Measurements from ENCODE around the gene NMNAT1. TPM values are rescaled to one million over a fixed set of nuclear protein-coding genes. Genes with fewer than 3 reads are reported as not detected.
"Not testable (repeated sequence)": the region's sequence is repeated elsewhere in the genome, so short reads cannot be mapped to it uniquely, and the experiment has no call there.

NMNAT1 gene
- total RNA-seq: 12.6 TPM

DNA sequence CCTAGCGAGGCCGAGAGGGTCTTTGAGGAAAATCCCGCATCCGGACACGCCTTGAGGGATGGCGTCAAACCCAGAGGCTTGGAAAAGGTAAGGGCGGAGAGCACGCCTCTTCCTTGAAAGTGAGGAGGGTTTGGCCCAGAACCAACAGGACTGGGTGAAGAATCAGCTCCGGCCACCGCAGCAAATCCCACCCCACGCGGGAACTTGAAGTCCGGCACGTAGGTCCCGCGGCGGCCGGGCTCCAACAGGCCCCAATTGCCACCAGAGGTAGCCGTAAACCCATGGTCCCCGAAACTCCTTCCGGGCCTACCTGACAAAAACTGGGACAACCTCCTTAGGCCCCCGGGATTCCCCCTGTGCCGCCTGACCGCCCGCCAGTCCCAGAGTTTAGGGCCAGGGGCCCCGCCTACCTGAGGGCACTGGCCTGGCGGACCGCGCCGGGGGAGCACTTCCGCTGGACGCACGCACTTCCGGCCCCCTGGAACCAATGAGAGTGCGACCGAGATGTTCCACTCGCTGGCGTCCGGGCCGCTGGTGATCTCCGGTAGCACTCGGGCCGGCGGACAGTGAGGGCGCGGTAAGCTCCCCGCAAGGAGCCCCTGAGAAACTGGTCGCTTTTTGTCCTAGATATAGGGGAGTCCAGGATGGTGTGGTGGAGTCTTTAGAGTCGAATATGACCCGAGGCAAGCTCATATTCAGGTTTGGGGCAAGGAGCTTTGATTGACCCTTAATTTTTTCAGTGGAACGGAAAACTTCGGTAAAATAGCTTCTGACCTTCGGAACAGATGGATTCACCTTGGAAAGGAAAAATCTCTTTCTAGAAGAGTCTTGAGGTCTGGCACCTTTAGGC is at the start of gene NMNAT1, which contains the start of gene LZIC:
TSS of gene NMNAT1 (plus strand) at position 537 of the 850 bp plus-strand sequence. CDS start 28,599 bp downstream, outside the sequence.
TSS of gene LZIC (minus strand) at position 453 of the 850 bp plus-strand sequence. CDS start 6,772 bp downstream, outside the sequence.
- DNase-seq (ENCODE audit: low spot score): peak; percentile 95

DNA sequence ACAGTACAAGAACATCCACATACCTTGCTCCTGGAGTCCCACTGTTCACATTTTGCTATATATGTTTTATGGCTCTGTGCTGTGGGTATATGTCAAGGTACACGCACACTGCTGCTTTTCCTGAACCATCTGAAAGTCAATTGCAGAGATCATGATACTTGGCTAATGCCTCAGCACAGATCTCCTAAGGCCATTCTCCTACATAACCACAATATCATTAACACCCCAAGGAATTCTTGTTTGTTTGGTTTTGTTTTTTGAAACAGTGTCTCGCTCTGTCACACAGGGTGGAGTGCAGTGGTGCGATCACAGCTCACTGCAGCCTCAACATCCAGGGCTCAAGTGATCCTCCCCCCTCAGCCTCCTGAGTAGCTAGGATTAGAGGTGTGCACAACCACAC is 49.2 kb upstream of the NMNAT1 start:
- DNase-seq (ENCODE audit: low spot score): no peak

DNA sequence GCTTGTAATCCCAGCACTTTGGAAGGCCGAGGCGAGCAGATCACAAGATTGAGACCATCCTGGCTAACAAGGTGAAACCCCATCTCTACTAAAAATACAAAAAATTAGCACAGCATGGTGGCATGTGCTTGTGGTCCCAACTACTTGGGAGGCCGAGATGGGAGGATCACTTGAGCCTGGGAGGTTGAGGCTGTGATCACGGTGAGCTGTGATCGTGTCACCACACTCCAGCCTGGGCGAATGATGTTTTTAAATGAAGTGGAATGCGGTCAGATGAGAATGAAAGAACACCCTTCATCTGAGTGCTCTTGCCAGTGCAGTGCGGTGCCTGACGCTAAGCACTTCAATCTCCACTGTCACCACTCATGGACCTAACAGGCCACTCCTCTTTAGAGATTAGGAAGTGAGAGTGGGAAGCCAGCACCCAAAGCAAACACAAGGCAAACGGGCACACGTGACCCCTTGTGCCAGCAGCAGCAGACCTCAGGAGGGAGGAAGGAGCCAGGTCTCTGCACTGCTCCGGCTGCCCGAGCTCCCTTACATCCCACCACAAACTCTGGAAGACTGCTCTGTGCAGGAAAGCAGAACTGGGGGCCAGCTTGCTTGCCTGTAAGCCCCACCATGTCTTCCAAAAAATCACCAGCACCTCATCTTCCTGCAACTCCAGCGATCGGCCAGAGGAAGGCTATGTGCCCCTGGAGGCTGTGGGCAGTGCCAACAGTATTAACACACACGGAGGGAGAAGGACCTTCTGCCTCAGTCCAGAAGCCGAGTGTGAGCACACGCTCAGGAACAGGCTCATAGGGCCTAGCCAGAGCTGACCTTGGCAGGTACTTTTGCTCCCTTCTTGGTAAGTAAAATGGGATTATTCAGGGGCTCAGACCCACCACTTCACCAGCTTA is 42.9 kb upstream of the NMNAT1 start:
- DNase-seq (ENCODE audit: low spot score): peak; percentile 72

DNA sequence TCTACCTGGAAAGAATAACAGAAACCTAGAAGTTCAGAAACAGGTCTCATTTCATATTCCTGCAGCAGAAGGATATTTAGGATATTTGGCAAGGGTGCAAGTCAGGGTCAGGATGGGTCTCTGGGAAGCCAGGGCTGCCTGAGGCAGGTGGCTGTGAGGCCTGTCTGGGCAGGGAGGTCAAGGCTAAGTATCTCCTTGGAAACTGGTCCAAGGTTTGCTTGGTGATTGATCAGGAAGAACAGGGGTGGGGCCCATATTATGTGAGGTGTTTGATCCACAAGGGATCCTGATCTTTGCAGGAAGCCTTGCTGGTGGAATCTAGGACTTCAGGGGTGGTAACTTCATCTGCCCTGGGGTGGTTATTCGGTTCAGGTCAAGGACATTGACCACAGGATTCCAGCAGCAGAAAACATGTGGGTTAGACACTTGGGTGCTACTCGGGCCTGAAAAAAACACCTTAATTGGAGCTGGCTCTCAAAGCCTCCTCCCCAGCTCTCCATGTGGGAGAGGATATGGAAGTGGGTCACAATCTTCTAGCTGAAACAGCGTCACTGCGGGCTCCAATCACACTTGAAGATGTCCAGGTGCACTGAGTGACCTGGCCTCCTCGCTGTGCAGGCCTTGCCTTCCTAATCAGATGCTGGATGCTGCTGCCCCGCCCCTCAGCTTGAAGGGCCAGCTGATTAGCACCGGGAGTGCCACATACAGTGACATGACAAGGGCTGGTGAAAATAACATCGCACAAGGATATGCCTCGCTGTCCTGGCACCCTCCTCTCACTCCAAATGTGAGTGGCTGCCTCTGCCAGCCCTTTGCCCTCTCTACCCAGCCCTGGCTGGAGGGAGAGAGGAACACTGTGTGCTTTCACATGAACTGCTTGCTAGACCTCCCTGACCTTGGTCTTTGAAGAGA is 41.9 kb upstream of the NMNAT1 start:
- DNase-seq (ENCODE audit: low spot score): no peak

DNA sequence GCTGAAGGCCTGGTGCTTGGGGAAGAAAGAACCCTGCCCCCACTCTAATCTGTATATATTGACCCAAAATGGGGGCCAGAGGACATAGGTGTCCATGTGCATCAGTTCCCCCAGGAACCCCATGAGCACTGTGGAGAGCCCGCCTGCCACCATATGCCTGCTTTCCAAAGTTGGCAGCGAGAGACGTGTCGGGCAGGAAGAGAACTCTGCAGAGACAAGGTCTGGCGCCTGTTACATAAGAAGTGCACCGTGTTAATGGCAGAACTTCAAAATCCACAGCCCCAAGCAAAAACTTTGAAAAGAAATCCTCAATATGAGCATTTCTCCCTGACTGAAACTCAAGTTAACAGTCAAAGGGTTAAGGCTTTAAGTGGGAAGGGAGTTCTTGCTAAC is 41.2 kb upstream of the NMNAT1 start:
- DNase-seq (ENCODE audit: low spot score): no peak

DNA sequence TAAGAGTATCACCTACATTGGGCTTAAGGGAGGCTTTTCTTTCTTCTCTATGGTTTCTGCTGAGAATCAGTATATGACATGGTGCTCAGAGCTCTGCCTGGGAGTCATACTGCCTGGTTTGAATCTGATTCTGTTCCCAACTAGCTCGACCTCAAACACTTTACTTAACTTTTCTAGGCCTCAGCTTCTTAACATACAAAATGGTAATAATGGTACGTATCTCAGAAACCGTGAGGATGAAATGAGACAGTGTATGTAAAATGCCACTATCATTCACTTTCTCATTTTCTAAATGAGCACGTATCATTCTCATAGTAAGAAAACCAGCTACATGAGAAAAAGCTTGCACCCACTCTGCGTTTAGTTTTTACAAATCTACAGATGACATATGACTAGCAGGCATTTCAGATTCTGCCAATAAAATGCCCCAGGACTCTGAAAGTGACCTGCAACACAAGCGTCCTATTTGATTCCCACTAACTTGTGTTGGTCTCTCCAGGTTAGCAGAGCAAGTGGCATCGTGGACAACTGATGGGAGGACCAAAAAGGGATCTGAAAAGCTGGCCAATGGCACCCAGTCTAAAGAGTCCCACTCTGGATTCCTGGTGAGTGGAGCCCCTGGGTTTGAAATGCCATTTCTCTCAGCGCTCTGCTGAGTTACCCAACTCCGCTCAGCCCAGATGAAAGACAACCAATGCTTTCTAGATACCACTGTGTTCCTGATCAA is 39.3 kb upstream of the NMNAT1 start:
- DNase-seq (ENCODE audit: low spot score): no peak

DNA sequence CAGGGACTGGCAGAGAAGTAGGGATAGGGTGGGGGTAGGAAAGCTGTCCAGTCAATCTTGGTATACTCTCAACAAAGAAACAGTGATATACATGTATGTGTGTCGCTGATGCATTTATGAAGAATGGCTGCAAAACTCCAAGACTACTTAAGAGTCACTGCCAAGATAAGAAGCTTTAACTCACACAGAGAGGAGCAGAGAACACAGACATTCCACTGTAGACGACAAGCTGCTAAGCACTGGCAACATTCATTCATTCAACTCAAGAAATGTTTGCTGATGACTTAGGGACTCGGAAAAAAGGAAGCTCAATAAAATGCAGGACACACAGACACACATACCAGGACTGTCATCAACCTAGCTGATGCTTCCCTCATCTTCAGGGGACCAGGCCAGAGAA is 38.7 kb upstream of the NMNAT1 start:
- no peak for DNase-seq (ENCODE audit: low spot score)

DNA sequence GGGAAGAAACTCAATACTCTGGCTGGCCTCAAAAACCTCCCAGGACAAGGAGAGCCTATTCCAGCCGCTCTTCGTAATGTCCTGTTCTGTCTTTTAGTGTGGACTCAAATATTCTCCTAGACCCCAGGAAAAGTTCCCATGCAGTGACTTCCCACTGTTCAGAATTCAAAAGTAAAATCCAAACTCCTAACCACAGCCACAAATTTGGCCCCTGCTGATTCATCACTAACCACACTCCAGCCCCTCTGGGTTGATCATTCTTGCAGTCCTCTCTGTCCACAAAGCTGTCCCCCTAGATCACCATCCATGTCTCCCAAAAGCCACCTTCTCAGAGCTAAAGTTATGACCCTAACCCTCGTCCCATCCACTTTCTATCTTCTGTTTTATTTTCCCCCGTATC is 38.3 kb upstream of the NMNAT1 start:
- no peak for DNase-seq (ENCODE audit: low spot score)

DNA sequence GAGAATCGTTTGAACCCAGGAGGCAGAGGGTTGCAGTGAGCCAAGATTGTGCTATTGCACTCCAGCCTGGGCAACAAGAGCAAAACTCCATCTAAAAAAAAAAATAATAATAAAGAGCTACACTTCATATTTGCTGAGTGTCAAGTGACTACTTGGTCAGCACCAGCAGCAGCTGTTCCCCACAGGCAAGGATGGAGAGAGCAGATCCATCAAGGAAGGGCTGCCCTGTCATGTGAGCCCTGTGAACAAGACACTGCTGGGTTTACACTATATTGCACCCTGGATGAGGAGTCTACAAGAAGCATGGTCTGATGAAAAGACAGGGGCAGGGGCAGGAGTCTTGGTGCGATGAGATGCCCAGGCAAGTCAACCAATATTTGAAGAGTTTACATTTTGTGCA is 36.8 kb upstream of the NMNAT1 start:
- no peak for DNase-seq (ENCODE audit: low spot score)

DNA sequence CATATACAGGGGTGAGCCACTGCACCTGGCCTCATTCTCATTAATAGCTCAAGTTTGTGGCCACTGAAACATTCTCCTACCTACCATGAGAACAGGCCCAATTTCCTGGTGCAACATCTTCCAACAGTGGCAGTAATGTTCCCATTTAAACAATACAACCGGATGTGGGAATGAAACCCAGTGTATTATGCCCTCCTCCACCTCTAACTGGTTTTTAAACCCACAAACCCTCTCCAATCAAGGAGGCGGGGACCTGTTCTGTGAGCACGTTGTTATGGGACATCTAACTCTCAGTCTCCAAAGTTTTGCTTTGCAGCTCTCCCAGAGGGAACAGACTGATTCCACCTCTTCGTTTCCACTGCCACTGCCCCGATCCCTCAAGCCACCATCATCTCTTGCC is 35.8 kb upstream of the NMNAT1 start:
- DNase-seq (ENCODE audit: low spot score): no peak

DNA sequence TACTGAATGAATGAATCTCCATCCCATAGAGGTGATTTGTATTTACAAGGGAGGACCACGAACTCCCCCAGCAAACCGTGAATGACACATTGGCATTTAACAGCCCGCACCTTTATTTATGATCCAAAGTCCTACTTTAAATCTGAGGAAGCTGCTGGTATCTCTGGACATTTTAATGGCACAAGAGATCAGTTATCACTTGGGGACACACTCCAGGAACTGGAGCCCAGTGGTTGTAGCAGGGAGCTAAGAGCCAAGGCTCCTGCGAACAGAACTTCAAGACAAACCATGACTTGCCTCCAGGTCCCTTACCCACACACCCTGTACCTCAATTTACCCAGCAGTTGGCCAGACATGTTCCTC is 34.4 kb upstream of the NMNAT1 start:
- no peak for DNase-seq (ENCODE audit: low spot score)

DNA sequence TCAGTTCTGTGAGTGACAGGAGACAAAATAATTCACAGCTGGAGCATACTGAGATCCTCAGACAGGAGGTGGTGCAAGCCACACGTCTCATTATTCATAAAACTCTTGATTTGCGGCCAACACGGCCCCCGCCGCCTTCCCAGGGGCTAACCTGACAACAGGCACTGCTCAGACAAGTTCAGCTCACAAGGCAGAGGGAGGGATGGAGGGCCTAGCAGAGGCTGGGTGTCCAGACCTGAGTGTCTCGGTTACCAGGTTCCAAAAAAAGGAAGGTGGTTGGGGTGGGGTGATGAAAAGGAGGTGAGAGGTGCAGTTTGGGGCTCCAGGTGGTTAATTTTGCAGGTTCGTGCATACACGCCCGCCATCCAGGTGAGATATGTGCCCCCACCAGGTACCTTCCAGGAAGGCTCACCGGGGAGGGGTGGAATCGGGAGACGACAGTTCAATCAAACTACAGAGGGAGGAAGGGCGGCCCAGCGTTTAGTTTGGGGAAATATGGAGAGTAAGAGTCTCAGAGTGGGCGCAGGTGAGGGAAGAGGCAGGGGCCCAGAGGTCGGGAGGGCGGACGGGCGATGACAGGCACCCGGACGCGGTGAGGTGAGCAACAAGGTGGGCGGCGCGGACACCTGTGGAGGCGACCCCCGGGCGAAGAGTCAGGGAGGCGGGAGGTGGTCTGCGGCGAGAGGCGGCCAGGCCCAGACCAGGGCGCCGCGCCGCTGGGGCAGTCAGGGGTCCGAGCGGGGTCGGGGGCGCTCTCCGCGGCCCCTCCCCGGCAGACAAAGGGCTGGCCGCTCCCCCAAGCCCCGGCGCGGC is 33.8 kb upstream of the NMNAT1 start:
- DNase-seq (ENCODE audit: low spot score): peak; percentile 55

DNA sequence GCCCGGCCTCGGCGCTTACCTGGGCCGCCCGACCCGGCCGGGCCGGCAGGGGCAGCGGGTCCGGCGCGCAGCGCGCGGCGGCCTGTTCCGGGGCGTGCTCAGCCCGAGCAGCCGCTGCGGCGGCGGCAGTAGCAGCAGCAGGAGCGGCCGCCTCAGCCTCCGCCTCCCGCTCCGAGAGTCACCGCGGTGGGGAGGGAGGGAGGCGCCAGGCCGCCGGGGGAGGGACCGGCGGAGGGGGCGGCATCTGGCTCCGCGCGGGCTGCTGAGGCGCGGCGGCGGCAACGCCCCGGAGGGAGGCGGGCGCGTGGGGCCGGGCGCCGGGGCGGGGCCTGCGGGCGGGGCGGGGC is 33.2 kb upstream of the NMNAT1 start, which contains the start of gene CTNNBIP1:
TSS of gene CTNNBIP1 (minus strand) at position 194 of the 347 bp plus-strand sequence. CDS start 38,205 bp downstream, outside the sequence.
- DNase-seq (ENCODE audit: low spot score): no peak

DNA sequence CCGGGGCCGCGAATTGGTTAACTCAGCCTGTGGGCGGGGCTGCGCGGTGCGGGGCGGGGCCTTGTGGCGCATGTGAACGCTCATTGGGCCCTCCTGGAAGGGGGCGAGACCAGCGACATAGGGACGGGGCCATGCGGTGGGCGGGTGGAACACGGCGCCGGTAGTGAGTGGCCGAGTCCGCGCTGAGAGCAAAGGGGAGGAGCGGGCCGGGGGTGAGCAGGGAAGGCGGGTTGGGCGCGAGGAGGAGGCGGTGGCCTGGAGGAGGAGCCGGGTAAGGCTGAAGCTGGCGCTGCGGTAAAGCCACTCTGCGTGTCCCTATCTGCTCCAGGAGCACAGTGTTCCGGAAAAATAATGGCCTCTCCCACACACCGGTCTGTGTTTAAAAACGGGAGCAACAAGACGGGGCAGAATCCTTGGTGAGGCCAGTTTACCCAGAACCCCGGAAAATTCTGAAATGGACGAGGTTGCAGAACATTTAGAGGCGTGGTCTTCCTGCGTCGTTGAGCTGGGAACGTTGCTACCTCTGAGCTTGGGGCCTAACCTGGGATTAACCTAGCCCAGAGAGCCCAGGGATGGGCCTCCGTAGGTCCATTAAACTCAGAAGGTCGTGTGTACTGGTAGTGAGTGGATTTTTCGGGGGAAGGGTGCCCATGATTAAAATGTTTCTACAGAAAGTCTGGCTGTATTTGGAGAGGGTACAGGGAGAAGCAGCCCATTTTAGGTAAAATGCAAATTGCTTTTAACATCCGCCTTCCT is 32.7 kb upstream of the NMNAT1 start:
- peak; percentile 100 for DNase-seq (ENCODE audit: low spot score)

DNA sequence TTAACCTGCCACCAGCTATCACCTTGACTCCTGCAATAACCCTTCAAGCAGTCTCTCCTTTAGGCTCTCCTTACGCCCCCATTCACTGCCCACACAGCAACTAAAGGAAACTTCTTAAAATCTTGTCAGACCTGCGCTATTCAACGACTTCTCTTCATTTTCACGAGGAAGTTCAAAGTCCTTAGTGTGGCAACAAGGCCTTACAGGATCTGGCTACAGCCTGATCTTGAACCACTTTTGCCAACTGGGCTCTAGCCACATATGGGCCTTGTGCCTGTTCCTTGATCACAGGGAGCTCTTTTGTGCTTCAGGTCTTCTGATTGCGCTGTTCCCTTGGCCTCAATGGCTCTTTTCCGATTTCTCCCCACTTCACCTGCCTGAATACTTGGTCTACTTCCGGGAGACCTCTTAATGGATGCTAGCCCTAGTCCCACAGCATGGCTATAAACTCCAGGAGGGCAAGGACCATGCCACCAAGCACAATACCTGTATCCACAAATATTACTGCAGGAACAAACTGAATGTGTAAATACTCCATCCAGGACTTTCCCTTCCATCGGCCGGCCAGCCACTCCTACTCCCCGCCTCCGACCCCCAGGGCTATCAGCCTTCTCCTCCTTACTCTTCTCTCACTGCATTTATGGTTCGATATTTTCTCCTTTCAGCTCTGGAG is 30.9 kb upstream of the NMNAT1 start:
- DNase-seq (ENCODE audit: low spot score): no peak

DNA sequence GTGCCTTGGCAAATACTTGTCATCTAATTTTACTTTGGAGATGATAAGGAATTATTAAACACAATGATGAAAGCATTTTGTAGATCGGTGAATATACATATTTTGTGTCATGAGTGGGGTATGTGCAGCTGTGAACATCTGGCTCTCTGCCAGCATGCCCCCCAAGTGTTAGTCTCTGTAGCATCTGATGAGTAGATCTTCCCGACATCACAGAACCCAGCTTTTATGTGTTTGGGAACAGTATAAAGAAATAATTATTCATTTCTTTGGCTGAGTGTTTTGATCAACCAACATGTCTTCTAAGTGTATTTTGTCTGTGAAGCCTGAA is 28.7 kb upstream of the NMNAT1 start:
- DNase-seq (ENCODE audit: low spot score): no peak

DNA sequence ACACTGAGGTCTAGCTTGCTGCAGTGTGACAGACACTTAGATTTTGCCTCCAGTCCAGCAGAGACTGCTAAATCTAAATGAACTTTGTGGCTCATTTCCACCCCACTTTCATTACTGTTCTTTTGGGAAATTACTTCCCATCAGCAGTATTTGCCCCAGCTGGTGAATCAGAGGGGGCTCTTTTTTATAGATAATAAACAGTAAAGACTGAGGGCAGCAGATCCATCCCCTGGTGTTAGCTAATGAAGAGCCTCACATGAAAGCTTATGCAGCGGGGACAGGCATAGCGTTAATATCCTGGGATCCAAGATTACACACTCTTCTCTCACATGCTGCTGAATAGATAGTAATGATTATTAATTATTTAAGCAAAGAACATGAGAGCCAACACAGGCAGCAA is 26.8 kb upstream of the NMNAT1 start:
- DNase-seq (ENCODE audit: low spot score): no peak

DNA sequence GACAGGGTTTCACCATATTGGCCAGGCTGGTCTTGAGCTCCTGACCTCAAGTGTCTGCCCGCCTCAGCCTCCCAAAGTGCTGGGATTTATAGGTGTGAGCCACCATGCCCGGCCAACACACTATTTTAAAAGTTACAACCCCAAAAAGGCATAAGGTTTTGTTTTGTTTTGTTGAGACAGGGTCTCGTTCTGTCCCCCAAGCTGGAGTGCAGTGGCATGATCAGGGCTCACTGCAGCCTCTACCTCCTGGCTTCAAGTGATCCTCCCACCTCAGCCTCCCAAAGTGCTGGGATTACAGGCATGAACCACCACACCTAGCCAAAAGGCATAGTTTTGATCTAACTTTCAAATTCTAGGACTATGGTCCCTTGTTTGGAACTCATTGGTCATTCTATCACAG is 25.8 kb upstream of the NMNAT1 start:
- DNase-seq (ENCODE audit: low spot score): not testable (repeated sequence)

DNA sequence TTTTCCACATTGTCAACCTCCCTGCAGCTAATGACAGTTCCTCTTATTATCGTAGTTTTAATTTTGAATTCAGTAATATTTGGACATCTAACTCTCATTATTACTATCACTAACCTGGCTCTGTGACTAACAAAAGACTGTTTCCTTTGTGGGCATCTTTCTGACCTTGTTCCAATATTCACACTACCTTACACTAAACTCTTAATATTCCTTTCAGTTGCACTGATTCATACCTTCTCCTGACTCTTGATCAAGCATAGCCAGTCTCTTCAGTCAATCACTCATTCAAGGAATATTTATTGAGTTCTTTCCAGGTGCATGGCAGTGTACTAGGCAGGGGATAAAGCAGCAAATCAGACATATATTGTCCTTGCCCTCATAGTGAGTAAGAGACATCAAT is 25.4 kb upstream of the NMNAT1 start:
- no peak for DNase-seq (ENCODE audit: low spot score)

Measured in ureter (tissue), 1 donor.